BE2C (cell line): ENCODE measurements around the gene LRP1.

Experiments used
- DNase-seq: peaks from one replicate; pipeline ENCODE4 v3.0.0-alpha.2; 2020
- H3K27me3 ChIP-seq: fragments of 250-450 bp; sonication (Bioruptor Pico); 2 replicates; pipeline ENCODE4 v1.5.1; 2020; ENCODE audit warnings: mild to moderate bottlenecking
- H3K36me3 ChIP-seq: fragments of 250-450 bp; sonication (Bioruptor Pico); 2 replicates; pipeline ENCODE4 v1.5.1; 2020; ENCODE audit warnings: mild to moderate bottlenecking
- H3K4me1 ChIP-seq: fragments of 250-450 bp; sonication (Bioruptor Pico); 2 replicates; pipeline ENCODE4 v1.5.1; 2020
- H3K4me3 ChIP-seq: 2 replicates; pipeline ENCODE4 v1.5.1; 2011; ENCODE audit warnings: low read depth, low read length
- H3K9me3 ChIP-seq: fragments of 250-450 bp; sonication (Bioruptor Pico); 2 replicates; pipeline ENCODE4 v1.5.1; 2020
- CTCF ChIP-seq: IDR thresholded peaks from 2 replicates; pipeline ENCODE4 v1.5.1; 2012; ENCODE audit warnings: mild to moderate bottlenecking, low read depth, low read length

The LRP1 gene

GRCh38 chr12:57207731-57208630, 79.7 kb downstream of the LRP1 start:
- Histone ChIP-seq H3K4me3 (no peak overlapping the region), H3K36me3 (no peaks in the 10 kb centered on the region), H3K4me1 (no peaks in the 10 kb centered on the region)

GRCh38 chr12:57208631-57209282, 80.5 kb downstream of the LRP1 start:
- H3K4me3 ChIP-seq, result no peak overlapping the region
- H3K27me3 ChIP-seq, result peaks cover 4% of the 10 kb centered on the region
- DNase-seq, result no peak
- H3K36me3 ChIP-seq, result no peaks in the 10 kb centered on the region
- H3K9me3 ChIP-seq, result no peaks in the 10 kb centered on the region
- TF ChIP-seq CTCF, result no peak
- no peaks in the 10 kb centered on the region for H3K4me1 ChIP-seq

More at GRCh38 chr12:57207731-57208630, 79.7 kb downstream of the LRP1 start:
- DNase-seq, result no peak
- Histone ChIP-seq H3K27me3 (no peaks in the 10 kb centered on the region), H3K9me3 (no peaks in the 10 kb centered on the region)
- TF ChIP-seq CTCF, result no peak

GRCh38 chr12:57209916-57210315, 81.6 kb downstream of the LRP1 start:
- H3K36me3 ChIP-seq, result no peaks in the 10 kb centered on the region
- no peak for DNase-seq
- no peaks in the 10 kb centered on the region for H3K4me1 ChIP-seq
- no peak for TF ChIP-seq CTCF
- H3K27me3 ChIP-seq, result peaks cover 16% of the 10 kb centered on the region
- no peak overlapping the region for H3K4me3 ChIP-seq
- no peaks in the 10 kb centered on the region for H3K9me3 ChIP-seq

GRCh38 chr12:57210461-57210860, 82.2 kb downstream of the LRP1 start:
- Histone ChIP-seq H3K4me3 (no peak overlapping the region), H3K36me3 (no peaks in the 10 kb centered on the region), H3K4me1 (no peaks in the 10 kb centered on the region), H3K27me3 (peaks cover 21% of the 10 kb centered on the region), H3K9me3 (no peaks in the 10 kb centered on the region)
- DNase-seq, result no peak
- TF ChIP-seq CTCF, result no peak

- Histone ChIP-seq H3K27me3 (peaks cover 28% of the 10 kb centered on the region), H3K9me3 (no peaks in the 10 kb centered on the region), H3K36me3 (no peaks in the 10 kb centered on the region), H3K4me1 (no peaks in the 10 kb centered on the region; the same call in 1 of the 2 replicates), H3K4me3 (no peak overlapping the region)
- no peak for DNase-seq
- no peak for TF ChIP-seq CTCF
These were observed 82.8 kb downstream of the LRP1 start for GRCh38 chr12:57210926-57211692.
